ENCODE results near the gene GNB1L.

- TF ChIP-seq POLR2AphosphoS5 (IDR thresholded peaks at IDR 0.05) (no peak), CTCF (IDR thresholded peaks at IDR 0.05) (no peak)
These were observed 36.1 kb downstream of the GNB1L start for GRCh38 chr22:19818324-19819207.

Measured in esophagus muscularis mucosa (tissue), 3 donors.